Naive B cell (primary cell): ENCODE measurements around the gene MPL. TPM values are rescaled to one million over a fixed set of nuclear protein-coding genes. Genes with fewer than 3 reads are reported as not detected.
A peak's percentile ranks its signal among the peaks of the same experiment; 100 is the strongest.

Experiments used
- ATAC-seq, 2 donors: fragments of 150-1000 bp; cut with Tn5 transposase; 2 replicates each; pipeline ENCODE4 v1.10.0; 2021; ENCODE audit warnings: low read depth in 2 of 2, mild to moderate bottlenecking in 2 of 2, moderate library complexity in 2 of 2
- DNase-seq: peaks from one replicate; pipeline ENCODE4 v3.0.0; 2022
- H3K27ac Mint-ChIP-seq, 6 donors: one replicate each; pipeline ENCODE4 v1.8.0; 2020 to 2022; ENCODE audit warnings: mild to moderate bottlenecking in 6 of 6, mixed read lengths in 6 of 6, moderate library complexity in 5 of 6, inconsistent platforms in 2 of 6
- H3K27me3 Mint-ChIP-seq, 3 donors: one replicate each; pipeline ENCODE4 v1.8.0; 2021 to 2022; ENCODE audit warnings: mixed read lengths in 3 of 3, mild to moderate bottlenecking in 1 of 3
- H3K36me3 Mint-ChIP-seq, 2 donors: one replicate each; pipeline ENCODE4 v1.8.0; 2020 to 2022; ENCODE audit warnings: mixed read lengths in 2 of 2, inconsistent platforms in 1 of 2, mild to moderate bottlenecking in 1 of 2
- H3K4me1 Mint-ChIP-seq, 3 donors: one replicate each; pipeline ENCODE4 v1.8.0; 2020 to 2022; ENCODE audit warnings: mixed read lengths in 3 of 3, inconsistent platforms in 1 of 3, mild to moderate bottlenecking in 1 of 3, moderate library complexity in 1 of 3
- H3K4me3 Mint-ChIP-seq, 8 donors: one replicate each; pipeline ENCODE4 v1.8.0; 2020 to 2022; ENCODE audit warnings: mild to moderate bottlenecking in 8 of 8, mixed read lengths in 8 of 8, moderate library complexity in 8 of 8, inconsistent platforms in 2 of 8
- H3K9me3 Mint-ChIP-seq, 7 donors: one replicate each; pipeline ENCODE4 v1.8.0; 2020 to 2022; ENCODE audit warnings: mixed read lengths in 7 of 7, mild to moderate bottlenecking in 5 of 7, inconsistent platforms in 2 of 7, moderate library complexity in 1 of 7
- polyA plus RNA-seq, 6 donors: library from polyadenylated mRNA; unstranded; fragments of 300-500 nt; fragmentation: Illumina TruSeq; gene quantifications; one replicate each; pipeline ENCODE4 v1.2.3, GENCODE V29; 2021; ENCODE audit warnings: low read depth in 6 of 6

The MPL gene
- polyA plus RNA-seq, 6 donors from 2014 or later: 0.32 TPM; not detected in 5

DNA sequence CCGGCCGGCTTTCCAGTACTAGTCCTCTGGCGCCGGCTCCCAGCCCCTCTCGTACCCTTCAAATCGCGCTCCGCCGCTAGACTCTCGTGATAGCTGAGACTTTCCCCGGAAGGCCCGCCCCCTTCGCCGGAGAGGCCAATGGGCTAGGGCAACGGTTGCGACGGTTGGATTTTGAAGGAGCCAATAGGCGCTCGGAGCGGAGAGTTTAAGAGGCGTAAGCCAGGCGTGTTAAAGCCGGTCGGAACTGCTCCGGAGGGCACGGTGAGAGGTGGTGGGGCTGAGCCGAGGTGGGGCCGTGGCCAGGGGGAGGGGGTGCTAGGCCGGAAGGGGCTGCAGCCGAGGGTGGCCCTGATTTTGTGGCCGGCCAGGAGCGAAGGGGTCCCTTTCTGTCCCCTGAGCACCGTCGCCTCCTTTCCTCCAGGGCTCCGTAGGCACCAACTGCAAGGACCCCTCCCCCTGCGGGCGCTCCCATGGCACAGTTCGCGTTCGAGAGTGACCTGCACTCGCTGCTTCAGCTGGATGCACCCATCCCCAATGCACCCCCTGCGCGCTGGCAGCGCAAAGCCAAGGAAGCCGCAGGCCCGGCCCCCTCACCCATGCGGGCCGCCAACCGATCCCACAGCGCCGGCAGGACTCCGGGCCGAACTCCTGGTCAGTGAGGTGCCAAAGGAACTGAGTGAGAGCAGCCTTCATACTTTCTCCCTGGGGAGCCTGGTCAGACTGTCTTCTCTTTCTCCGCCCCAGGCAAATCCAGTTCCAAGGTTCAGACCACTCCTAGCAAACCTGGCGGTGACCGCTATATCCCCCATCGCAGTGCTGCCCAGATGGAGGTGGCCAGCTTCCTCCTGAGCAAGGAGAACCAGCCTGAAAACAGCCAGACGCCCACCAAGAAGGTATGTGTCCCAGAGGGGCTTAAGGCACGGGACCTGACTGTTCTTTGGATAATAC is 21.4 kb downstream of the MPL start, which contains the start of gene CDC20:
Gene CDC20 (plus strand): TSS at position 236 of the 948 bp plus-strand sequence. CDS start 235 bp downstream, at position 471.
- H3K27ac Mint-ChIP-seq: peak within 1 kb of the TSS; percentile 64 to 94 (median 88)
- peaks cover 3 to 16% of the 10 kb centered on the region in 2 donors for H3K36me3 Mint-ChIP-seq
- peaks cover 13 to 26% (median 21%) of the 10 kb centered on the region in 3 donors for H3K4me1 Mint-ChIP-seq
- no peaks in the 10 kb centered on the region for H3K9me3 Mint-ChIP-seq
- peak; percentile 96 for DNase-seq
- H3K4me3 Mint-ChIP-seq: peak within 1 kb of the TSS; percentile 80 to 96 (median 93)
- ATAC-seq: peak; percentile 98 to 99
- H3K27me3 Mint-ChIP-seq: no peaks in the 10 kb centered on the region

DNA sequence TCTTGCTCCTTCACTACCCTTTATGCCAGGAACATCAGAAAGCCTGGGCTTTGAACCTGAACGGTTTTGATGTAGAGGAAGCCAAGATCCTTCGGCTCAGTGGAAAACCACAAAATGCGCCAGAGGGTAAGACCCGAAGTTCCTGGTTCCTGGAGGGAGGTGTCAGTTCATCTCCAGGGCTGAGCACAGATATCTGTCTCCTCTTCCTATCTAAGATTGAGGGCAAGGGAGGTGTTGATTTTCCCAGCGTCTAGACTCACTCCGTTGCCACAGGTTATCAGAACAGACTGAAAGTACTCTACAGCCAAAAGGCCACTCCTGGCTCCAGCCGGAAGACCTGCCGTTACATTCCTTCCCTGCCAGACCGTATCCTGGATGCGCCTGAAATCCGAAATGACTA is 22.1 kb downstream of the MPL start:
- Mint-ChIP-seq H3K9me3 (no peaks in the 10 kb centered on the region), H3K4me3 (peak overlapping the region; percentile 35 to 96 (median 86)), H3K27me3 (no peaks in the 10 kb centered on the region), H3K4me1 (peaks cover 13 to 29% (median 27%) of the 10 kb centered on the region in 3 donors), H3K27ac (peak overlapping the region in 1 of 6 donors; percentile 60), H3K36me3 (peaks cover 9 to 19% of the 10 kb centered on the region in 2 donors)
- ATAC-seq (no peak), DNase-seq (no peak)

DNA sequence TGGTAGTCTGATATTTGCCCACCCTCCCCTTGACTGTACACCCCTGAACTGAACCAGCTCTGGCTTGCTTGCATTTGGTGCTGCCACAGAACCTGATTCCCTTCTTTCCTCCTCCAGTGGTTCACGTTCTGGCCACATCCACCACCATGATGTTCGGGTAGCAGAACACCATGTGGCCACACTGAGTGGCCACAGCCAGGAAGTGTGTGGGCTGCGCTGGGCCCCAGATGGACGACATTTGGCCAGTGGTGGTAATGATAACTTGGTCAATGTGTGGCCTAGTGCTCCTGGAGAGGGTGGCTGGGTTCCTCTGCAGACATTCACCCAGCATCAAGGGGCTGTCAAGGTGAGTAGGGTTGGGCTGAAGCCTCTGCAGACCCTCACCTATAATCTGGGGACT is 23.0 kb downstream of the MPL start:
- ATAC-seq: no peak
- H3K4me1 Mint-ChIP-seq: peaks cover 20 to 37% (median 34%) of the 10 kb centered on the region in 3 donors
- no peak for DNase-seq
- H3K4me3 Mint-ChIP-seq: peak overlapping the region in 6 of 8 donors; percentile 2 to 75 (median 47)
- peaks cover 9 to 19% of the 10 kb centered on the region in 2 donors for H3K36me3 Mint-ChIP-seq
- H3K27ac Mint-ChIP-seq: peak overlapping the region in 2 of 6 donors; percentile 75 to 80
- H3K9me3 Mint-ChIP-seq: no peaks in the 10 kb centered on the region
- no peaks in the 10 kb centered on the region for H3K27me3 Mint-ChIP-seq

DNA sequence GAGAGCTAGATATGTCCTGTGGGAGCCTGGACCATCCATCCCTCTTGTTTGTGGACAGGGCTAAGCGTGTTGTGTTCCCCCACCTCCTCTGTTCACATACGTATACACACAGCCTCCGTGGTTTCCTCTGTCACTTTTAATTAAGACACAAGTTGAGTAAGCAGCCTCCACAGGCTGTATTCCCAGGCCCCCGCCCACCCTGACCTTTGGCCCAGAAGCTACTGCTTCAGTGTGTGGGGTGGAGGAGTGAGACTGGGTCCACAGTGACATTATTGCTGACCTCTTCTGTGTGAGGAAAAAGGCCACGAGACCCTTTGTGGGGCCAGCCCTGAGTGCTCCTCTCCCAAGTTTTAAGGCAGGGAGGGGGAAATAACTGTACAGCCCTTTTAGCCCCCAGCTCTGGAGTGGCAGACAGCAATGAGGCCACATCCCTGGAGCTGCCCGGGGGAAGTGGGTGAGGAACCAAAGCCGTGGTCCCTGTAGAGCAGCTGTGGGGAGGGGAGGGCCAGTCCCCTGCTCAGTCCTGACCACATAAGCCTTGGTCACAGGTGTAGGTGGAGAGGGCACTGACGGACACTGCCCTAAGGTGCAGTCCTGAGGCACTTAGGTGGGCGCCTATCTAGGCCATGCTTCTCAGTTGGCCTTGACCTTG is 25.8 kb downstream of the MPL start:
- H3K4me1 Mint-ChIP-seq: peaks cover 33 to 51% (median 43%) of the 10 kb centered on the region in 3 donors
- DNase-seq (no peak), ATAC-seq (no peak)
- H3K4me3 Mint-ChIP-seq: peak overlapping the region in 2 of 8 donors; percentile 71 to 86
- H3K36me3 Mint-ChIP-seq: peaks cover 9 to 19% of the 10 kb centered on the region in 2 donors
- no peaks in the 10 kb centered on the region for H3K9me3 Mint-ChIP-seq
- H3K27me3 Mint-ChIP-seq: no peaks in the 10 kb centered on the region
- peak overlapping the region in 1 of 6 donors; percentile 87 for H3K27ac Mint-ChIP-seq

DNA sequence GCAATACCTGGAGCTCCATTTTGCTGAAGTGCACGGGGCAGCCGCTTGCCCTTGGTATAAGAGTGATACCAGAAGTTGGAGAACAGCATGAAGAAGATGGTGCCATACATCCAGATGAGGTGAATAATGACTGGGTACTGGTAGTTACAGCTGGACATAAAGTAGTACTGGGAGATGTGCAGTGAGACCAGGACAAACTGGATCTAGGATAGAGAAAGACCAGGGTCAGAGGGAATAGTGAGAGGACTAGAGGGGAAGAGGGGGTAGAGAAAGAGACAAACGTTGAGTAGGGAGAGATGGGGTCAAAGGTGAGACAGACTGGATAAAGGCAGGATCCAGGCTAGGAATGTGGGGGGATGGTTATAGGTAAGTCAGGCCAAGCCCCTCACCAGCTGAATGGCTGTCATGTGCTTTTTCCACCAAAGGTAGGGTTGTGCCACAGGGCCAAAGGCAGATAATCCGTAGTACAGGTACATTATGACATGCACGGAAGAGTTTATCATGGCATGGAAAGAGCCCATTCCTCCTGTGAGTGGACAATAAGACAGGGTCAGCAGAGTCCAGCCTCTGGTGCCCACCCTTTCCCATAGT is 26.4 kb downstream of the MPL start:
- ATAC-seq: no peak
- Mint-ChIP-seq H3K9me3 (no peaks in the 10 kb centered on the region), H3K27ac (peak overlapping the region in 3 of 6 donors; percentile 29 to 87 (median 73)), H3K4me3 (peak overlapping the region in 2 of 8 donors; percentile 71 to 86), H3K27me3 (no peaks in the 10 kb centered on the region), H3K4me1 (peaks cover 33 to 50% (median 47%) of the 10 kb centered on the region in 3 donors), H3K36me3 (peaks cover 9 to 19% of the 10 kb centered on the region in 2 donors)
- no peak for DNase-seq

DNA sequence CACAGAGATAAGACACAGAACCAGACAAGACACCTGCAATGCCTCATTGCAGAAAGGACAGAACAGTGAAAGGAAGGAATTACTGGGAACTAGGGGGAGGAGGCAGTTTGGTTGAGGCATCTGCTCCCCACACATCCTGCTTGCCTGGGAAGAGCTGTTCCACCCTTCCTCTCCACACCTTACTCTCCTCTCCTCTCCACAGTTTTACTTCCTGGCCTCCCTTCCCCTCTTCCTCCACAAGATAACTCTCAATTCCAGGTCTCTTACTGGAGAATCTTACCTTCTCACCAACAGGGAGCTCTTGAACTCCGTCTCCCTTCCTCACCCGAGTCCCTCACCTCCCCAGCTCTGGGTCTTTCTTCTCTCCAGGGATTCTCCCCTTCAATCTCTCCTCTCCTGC is 28.1 kb downstream of the MPL start:
- Mint-ChIP-seq H3K9me3 (no peaks in the 10 kb centered on the region), H3K36me3 (peaks cover 9 to 19% of the 10 kb centered on the region in 2 donors), H3K27ac (peak overlapping the region in 5 of 6 donors; percentile 3 to 93 (median 82)), H3K4me3 (peak overlapping the region; percentile 55 to 89 (median 73)), H3K27me3 (no peaks in the 10 kb centered on the region), H3K4me1 (peaks cover 34 to 49% (median 44%) of the 10 kb centered on the region in 3 donors)
- ATAC-seq: no peak
- DNase-seq: no peak

DNA sequence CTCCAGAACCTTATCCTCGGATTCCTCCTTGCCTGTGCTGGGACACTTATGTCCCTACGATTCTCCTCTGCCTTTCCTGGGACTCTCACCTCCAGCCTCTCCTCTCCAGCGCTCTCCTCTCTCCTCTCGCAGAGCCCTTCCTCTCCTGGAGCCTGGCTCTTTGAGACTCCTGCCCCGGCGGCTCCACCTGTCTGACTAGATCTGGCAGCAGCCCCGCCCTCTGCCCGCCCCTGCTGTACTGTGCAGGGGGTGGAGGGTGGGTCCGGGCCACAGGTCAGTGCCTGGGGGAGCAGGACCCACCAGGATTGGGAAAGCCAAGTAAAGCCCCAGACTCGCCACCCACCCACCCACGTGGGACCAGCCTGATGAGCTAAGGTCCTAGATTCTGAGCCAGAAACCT is 28.6 kb downstream of the MPL start:
- ATAC-seq (no peak), DNase-seq (no peak)
- Mint-ChIP-seq H3K9me3 (no peaks in the 10 kb centered on the region), H3K4me3 (peak overlapping the region; percentile 52 to 93 (median 88)), H3K4me1 (peaks cover 39 to 53% (median 47%) of the 10 kb centered on the region in 3 donors), H3K27me3 (no peaks in the 10 kb centered on the region), H3K27ac (peak overlapping the region in 4 of 6 donors; percentile 42 to 93 (median 86)), H3K36me3 (peaks cover 9 to 18% of the 10 kb centered on the region in 2 donors)

DNA sequence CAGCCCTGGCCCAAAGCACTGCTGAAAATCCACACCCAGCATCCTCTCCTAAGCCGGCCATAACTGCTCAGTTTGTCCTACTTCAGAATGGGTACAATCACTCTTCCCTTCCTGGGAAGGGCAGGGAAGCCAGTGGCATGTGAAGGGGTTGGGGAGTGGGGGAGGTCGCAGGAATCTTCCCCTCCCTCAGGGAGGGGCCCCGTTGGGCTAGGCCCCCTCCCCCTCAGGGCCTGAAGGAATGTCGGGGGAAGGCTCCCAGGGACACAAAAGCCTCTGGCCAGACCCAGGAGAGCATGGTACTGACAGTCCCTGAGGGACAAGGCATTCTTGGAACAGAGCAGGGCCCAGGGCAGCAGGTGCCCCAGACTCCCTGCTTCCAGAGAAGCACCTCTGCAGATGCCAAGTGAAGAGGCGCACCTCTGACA is 29.0 kb downstream of the MPL start:
- H3K4me3 Mint-ChIP-seq: peak overlapping the region; percentile 84 to 93 (median 90)
- peaks cover 43 to 53% (median 47%) of the 10 kb centered on the region in 3 donors for H3K4me1 Mint-ChIP-seq
- ATAC-seq: no peak
- H3K36me3 Mint-ChIP-seq: peaks cover 9 to 14% of the 10 kb centered on the region in 2 donors
- DNase-seq: no peak
- H3K27me3 Mint-ChIP-seq: no peaks in the 10 kb centered on the region
- H3K27ac Mint-ChIP-seq: peak overlapping the region; percentile 69 to 92 (median 90)
- no peaks in the 10 kb centered on the region for H3K9me3 Mint-ChIP-seq

DNA sequence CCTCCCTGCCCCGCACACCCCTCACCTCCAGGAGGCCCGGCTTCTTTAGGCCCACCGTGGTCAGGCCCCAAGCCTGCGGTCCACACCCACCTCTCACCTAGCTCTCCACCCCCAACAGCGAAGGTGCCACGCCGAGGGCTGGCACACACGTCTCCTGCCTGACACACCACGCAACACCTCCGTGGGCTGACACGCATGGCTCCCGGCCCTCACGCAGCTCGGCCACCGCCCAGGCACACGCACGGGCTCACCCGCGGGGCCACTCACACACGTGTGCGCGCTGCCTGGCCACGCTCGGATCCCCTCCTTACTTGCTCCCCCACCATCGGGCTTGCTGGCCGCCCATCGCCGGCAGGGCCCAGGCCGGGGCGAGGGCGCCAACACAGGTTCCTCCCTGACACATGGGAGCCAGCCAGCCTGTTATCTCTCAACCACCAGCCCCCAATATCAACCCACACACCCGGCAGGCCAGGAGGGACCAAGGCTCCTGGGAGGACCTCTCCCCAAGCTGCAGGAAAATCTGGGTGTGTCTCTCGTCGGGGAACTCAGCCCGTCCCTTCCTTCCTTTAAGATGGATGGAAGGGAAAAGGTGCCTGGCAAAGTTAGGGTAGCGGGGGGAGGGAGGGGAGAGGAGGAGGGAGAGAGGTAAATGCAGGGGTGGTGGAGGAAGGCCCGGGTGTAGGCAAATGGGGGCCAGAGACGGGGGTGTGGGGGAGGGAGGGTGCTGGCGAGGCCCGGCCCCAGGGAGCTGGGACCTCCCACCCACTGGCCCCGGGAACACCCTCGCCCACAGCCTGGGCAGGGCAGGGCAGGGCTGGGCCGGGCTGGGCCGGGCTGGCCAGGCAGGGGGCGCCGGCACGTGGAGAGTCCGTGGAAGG is 29.6 kb downstream of the MPL start:
- H3K27me3 Mint-ChIP-seq: no peaks in the 10 kb centered on the region
- H3K27ac Mint-ChIP-seq: peak overlapping the region; percentile 69 to 92 (median 90)
- no peaks in the 10 kb centered on the region for H3K9me3 Mint-ChIP-seq
- H3K36me3 Mint-ChIP-seq: peaks cover 8 to 9% of the 10 kb centered on the region in 2 donors
- DNase-seq (no peak), ATAC-seq (peak; percentile 19 to 20)
- peak overlapping the region; percentile 84 to 93 (median 90) for H3K4me3 Mint-ChIP-seq
- peaks cover 43 to 53% (median 47%) of the 10 kb centered on the region in 3 donors for H3K4me1 Mint-ChIP-seq

DNA sequence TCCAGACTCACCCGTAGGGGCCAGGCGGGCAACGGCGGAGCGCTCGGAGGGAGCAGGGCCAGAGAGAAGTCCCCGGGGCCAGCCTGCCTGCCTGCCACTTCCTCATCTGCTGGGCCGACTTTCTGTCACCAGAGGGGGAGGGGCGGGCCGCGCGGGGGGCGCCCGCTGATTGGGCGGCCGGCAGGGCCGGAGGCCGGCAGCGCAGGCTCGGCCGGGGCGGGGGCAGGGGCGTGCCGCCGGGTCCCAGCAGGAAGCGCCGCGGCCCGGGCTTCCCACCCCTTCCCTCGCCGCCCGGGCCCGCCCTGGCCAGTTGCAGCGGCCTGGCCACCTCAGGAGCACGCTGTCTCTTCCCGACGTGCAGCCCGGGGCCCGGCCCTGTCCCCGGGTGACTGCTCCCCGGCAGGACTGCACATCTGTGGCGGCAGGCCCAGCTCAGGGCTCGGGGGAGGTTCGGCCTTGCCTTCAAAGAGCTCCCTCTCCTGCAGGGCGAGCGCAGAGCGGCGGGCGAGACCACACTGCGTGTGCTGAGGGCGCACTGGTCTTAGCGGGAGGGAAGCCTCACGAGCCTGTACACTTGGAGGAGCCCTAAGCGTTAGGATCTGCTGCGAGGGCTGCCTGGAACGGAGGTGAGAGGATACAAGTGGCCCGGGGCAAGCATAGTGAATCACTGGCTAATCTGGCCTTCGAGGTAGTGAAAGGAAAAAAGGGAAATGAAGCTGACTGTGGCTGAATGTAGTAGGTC is 30.5 kb downstream of the MPL start, which contains the start of gene ELOVL1:
Gene ELOVL1 (minus strand): TSS at position 108 of the 742 bp plus-strand sequence. CDS start 2,402 bp downstream, outside the sequence.
- Mint-ChIP-seq H3K4me3 (peak within 1 kb of the TSS; percentile 84 to 99 (median 92)), H3K27ac (peak within 1 kb of the TSS; percentile 85 to 99 (median 90)), H3K27me3 (no peaks in the 10 kb centered on the region), H3K9me3 (no peaks in the 10 kb centered on the region), H3K4me1 (peaks cover 43 to 53% (median 47%) of the 10 kb centered on the region in 3 donors), H3K36me3 (peaks cover 8 to 9% of the 10 kb centered on the region in 2 donors)
- DNase-seq: peak; percentile 89
- peak; percentile 79 to 80 for ATAC-seq

DNA sequence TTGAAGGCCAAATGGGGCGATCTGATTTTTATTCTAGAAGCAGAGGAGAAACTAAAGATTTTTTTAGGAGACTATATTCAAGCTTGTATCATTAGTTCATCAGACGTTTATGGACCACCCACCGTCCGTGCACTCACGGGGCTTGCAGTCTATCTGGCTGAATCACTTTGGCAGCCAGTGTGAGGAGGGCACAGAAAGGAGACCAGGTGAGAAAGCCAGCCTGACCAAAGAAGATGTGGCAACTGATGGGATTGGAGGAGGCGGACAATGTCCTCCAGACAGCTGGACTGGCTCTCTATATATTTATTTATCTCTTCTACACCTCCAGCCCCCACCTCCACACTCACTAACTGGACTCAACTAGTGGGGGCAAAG is 31.0 kb downstream of the MPL start:
- DNase-seq (no peak), ATAC-seq (no peak)
- Mint-ChIP-seq H3K27me3 (no peaks in the 10 kb centered on the region), H3K4me1 (peaks cover 43 to 53% (median 47%) of the 10 kb centered on the region in 3 donors), H3K9me3 (no peaks in the 10 kb centered on the region), H3K36me3 (peaks cover 7 to 9% of the 10 kb centered on the region in 2 donors), H3K27ac (peak overlapping the region; percentile 85 to 99 (median 90)), H3K4me3 (peak overlapping the region; percentile 84 to 99 (median 92))
